Stimulated activated CD4-positive, alpha-beta T cell treated with anti-CD3 and anti-CD28 coated beads, Interleukin-12 subunit alpha, Interleukin-12 subunit beta, amount 100 ng/mL, for 4 hours (primary cell): ENCODE data around the gene RGL1.

Source experiments
- DNase-seq: peaks from one replicate; pipeline ENCODE4 v3.0.0-alpha.2; 2020

Gene RGL1

GRCh38 chr1:183893561-183894289 lies 88.8 kb downstream of the RGL1 start:
- DNase-seq = no peak

DNA sequence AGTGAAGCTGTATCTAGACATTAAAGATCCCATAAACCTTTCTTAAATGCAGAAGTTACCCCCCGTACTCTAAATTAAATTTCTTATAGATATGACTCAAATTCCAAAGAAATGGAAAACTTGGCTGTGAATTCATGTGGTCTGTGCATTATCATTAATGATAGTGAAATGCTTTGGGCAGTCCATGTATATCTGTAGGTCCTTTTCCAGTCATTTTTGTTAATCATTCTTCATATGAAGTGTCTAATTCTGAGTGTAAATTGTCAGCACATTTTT lies 89.3 kb downstream of the RGL1 start:
- no peak for DNase-seq

- no peak for DNase-seq
Observed at GRCh38 chr1:183896466-183897048, 91.6 kb downstream of the RGL1 start.

- DNase-seq = no peak
Observed at GRCh38 chr1:183898001-183898396, 93.1 kb downstream of the RGL1 start.

- DNase-seq = no peak
Observed at GRCh38 chr1:183898610-183899009, 93.7 kb downstream of the RGL1 start.

GRCh38 chr1:183901748-183902330 lies 96.9 kb downstream of the RGL1 start:
- DNase-seq = no peak

DNA sequence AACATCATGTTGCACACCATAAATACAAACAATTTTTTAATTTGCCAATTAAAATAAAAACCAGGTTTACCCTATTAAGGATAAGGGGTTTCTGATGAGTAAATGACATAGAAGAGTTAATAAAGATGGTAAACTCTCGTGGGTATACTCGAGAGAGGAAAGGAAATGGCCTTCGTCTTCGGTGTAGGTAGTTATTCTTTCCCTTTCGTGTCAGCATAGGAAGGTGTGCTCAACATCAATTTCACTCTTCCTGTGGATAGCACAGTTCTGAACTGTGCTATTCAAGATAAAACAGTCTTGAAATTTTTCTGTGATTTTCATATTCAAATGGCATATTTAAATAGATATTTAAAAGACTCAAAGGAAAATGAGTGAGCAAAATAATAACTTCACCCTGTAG lies 98.2 kb downstream of the RGL1 start:
- no peak for DNase-seq

- DNase-seq = no peak
Observed at GRCh38 chr1:183905508-183906113, 100.7 kb downstream of the RGL1 start.

DNA sequence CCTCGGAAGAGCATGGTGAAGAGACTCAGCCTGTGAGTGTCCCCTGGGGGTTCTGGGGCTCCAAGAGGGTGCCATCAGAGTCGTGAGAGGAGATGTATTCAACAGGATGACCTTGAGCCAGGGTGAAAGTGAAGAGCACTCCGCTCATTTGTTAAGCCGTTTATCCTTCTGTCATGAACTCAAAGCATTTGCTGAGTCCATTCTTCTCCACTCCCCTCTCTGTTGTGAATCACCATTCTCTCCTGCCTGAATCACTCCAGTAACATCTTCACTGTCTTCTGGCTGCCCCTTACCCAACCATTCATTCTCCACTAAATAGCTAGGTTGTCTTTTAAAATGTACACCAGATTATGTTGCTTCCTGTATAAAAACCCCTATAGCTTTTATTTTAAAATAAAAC lies 102.2 kb downstream of the RGL1 start:
- no peak for DNase-seq

DNA sequence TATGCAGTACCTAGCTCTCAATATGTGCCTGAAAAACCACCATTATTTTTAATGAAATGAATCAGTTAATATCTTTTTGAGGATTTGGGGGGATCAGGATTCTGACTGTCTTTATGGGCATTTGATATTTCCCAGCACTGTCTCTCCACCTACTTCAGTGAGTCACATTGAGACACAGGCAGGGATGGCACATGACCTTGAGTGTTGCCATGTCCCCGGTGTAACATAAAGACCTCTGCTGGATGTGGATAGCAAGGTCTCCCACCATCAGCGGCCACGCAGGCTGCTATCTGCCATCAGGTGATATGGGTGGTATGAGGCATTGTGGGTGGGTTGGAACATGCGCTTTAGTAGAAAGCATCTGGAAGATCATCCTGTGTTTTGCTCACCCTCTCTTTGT lies 103.2 kb downstream of the RGL1 start:
- no peak for DNase-seq

GRCh38 chr1:183909672-183910071 lies 104.8 kb downstream of the RGL1 start:
- DNase-seq = no peak

DNA sequence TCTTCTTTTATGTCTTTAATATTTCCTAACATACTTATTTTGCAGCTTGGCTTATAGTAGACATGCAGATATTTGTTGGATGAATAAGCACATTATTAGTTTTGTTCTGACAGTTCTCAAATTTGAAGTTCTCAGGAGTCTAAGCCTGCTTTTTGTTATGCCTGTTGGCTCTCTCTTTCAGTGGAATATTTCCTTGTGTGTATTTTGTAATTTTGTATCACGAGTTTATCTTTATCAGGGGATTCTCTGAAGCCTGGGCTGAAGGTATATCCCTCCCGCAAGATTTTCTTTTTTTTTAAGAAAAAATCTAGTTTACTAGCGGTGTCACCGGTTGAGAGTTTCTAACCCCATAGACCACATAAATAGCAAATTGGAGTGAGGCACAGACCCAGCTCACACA lies 105.9 kb downstream of the RGL1 start:
- no peak for DNase-seq

DNA sequence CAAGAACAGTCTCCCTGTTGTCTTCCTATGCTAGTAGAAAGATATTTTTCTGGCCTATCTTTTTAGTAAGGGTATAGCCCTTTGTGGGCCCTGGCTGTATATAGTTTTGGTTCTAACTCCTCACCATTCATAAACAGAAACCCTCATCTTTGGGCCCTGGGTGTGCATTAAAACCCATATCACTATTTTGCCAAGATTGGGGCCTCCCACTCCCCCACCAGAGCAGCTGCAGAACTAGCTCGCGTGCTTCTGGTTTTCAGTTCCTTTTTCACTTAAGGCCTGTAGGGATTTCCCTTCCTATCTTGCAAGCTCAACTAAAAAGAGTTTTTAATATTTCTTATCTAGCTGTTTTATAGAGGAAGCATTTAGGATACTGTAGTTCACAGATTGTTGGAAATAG lies 106.4 kb downstream of the RGL1 start:
- DNase-seq = no peak

GRCh38 chr1:183912265-183912886 lies 107.5 kb downstream of the RGL1 start:
- no peak for DNase-seq

DNA sequence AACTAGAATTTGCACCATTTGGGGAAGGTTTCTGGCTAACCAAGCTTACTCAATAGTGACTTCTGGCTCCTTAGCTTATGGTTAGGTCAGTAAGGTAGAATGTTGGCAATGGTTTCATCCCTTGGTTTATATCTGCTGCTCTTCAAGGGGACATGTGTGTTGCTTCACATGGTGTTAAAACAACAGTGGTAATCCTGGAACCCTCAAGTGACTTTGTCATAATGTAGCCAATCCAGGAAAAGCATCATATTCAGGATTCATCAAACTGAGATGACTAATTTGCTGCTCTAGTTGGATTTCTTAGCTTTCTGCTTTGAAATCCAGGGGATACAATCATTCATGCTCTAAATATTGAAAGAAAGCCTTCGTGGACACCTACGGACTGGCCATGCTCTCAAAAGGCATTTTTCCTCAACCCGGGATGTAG lies 108.7 kb downstream of the RGL1 start:
- DNase-seq = no peak

DNA sequence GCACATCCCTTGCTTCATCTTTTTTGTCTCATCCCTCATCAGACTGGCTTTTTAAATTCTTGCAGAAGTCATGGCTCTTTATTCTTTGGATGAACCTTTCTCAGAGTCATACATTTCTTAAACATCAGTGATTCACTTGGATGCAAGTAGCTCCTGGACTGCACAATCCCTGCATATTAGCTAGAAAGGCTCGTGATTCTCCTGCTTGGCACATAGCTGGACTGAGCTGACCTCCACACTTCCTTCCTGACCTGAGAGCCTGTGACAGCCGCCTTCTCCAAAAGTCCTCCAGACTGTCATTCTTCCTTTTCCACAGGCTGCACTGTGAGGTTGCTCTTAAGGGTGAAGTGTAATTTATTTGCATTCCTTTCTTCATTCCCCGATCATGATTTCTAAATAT lies 109.4 kb downstream of the RGL1 start:
- no peak for DNase-seq

GRCh38 chr1:183914891-183915290 lies 110.0 kb downstream of the RGL1 start:
- DNase-seq = no peak

DNA sequence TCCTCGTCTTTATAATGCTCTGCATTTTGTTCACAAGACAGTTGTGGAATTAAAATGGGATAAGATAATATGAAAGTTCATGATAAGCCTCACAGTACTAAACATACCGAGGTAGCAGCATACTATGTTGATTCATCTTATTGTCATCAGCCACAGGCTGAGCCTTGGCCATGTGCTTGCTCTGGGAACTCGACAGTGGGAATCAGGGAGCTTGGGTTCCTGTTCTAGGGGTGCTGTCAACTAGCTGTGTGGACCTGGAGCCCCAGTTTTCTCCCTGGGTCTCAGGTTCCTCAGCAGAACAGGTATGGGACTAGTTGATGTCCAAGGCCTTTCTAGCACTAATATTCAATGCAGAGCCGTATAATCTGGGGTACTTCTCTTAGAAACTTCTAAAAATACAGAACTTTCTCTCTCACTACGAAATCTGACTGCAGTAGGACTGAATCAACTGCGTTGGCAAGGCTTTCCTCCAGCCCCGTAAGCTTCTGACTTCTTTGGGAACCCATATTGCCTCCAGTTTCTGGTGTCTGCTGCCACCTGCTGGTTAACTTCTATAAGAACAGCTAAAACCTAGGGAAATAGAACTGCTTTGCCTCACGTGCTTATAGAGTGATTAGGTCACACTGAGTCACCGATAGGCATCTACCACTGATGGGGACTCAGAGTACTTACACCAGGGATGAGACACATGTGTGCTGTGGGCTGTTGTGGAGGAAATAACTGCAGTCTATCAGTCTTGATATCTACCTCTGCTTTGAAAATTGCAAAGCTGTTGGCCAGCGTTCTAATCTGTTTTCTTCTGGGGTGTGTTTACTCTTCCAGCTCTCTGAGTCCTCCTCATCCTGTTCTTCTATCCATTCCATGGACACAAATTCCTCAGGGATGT lies 110.9 kb downstream of the RGL1 start:
- DNase-seq = peak; percentile 51

GRCh38 chr1:183916574-183916973 lies 111.7 kb downstream of the RGL1 start:
- no peak for DNase-seq

GRCh38 chr1:183918589-183918988 lies 113.7 kb downstream of the RGL1 start:
- DNase-seq = no peak

GRCh38 chr1:183920651-183921050 lies 115.7 kb downstream of the RGL1 start:
- no peak for DNase-seq

DNA sequence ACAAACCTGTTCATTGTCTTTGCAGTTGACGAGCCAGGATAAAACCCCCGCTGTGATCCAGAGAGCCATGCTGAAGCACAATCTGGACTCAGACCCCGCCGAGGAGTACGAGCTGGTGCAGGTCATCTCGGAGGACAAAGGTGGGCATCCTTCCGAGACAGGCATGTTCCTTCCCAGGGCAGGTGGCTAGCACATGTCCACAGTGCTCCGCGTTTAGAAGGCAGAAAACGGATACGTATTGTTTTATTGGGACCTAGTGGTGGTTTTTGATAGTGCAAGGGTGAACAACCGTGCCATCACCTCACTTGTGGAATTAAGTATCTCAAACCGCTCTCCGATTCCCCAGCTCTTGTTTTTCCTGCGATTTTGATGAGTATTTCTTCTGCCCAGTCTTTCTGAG lies 117.3 kb downstream of the RGL1 start:
- DNase-seq = no peak

GRCh38 chr1:183925947-183926346 lies 121.0 kb downstream of the RGL1 start:
- DNase-seq = no peak
